Liver (tissue), 9 donors: Measurements from ENCODE around the gene TRIM15. TPM values are rescaled to one million over a fixed set of nuclear protein-coding genes. Genes with fewer than 3 reads are reported as not detected.

Experiments used
- DNase-seq: peaks from one replicate; pipeline ENCODE4 v3.0.0-alpha.2; 2017; ENCODE audit warnings: low spot score
- H3K27ac ChIP-seq, 2 donors: one replicate each; pipeline ENCODE4 v1.7.0; 2013; ENCODE audit warnings: inconsistent platforms in 2 of 2, low read length in 2 of 2, control low read depth in 1 of 2, low read depth in 1 of 2, mild to moderate bottlenecking in 1 of 2
- H3K27me3 ChIP-seq, 4 donors: one replicate each; pipeline versions ENCODE4 v1.6.1 to v1.7.0; 2013; ENCODE audit warnings: low read length in 3 of 4, inconsistent platforms in 1 of 4, mild to moderate bottlenecking in 1 of 4, moderate library complexity in 1 of 4; ENCODE audit not compliant: control insufficient read depth in 4 of 4, insufficient read depth in 4 of 4
- H3K36me3 ChIP-seq, 4 donors: one replicate each; pipeline versions ENCODE4 v1.6.1 to v1.7.0; 2013; ENCODE audit warnings: low read length in 3 of 4, mild to moderate bottlenecking in 3 of 4, low read depth in 1 of 4, moderate library complexity in 1 of 4; ENCODE audit not compliant: control insufficient read depth in 4 of 4, insufficient read depth in 3 of 4
- H3K4me1 ChIP-seq, 4 donors: one replicate each; pipeline versions ENCODE4 v1.6.1 to v1.7.0; 2013; ENCODE audit warnings: low read length in 3 of 4, mild to moderate bottlenecking in 3 of 4, moderate library complexity in 1 of 4; ENCODE audit not compliant: control insufficient read depth in 4 of 4, insufficient read depth in 4 of 4
- H3K4me3 ChIP-seq, 3 donors: one replicate each; pipeline versions ENCODE4 v1.6.1 to v1.7.0; 2013; ENCODE audit warnings: low read length in 3 of 3, control low read depth in 1 of 3, low read depth in 1 of 3, mild to moderate bottlenecking in 1 of 3
- H3K9ac ChIP-seq, 2 donors: one replicate each; pipeline ENCODE4 v1.7.0; 2013; ENCODE audit warnings: low read length in 2 of 2, mild to moderate bottlenecking in 2 of 2, moderate library complexity in 2 of 2, control low read depth in 1 of 2, low read depth in 1 of 2
- H3K9me3 ChIP-seq, 4 donors: one replicate each; pipeline versions ENCODE4 v1.6.1 to v1.7.0; 2013; ENCODE audit warnings: low read length in 3 of 4; ENCODE audit not compliant: control insufficient read depth in 4 of 4
- EGR1 ChIP-seq, 2 donors: IDR thresholded peaks; 2 replicates each; pipeline ENCODE4 v1.6.1; 2016 to 2018; ENCODE audit warnings: antibody characterized with exemption in 2 of 2, low read depth in 2 of 2
- FOXA1 ChIP-seq: IDR thresholded peaks from 2 replicates; pipeline ENCODE4 v1.6.1; 2016; ENCODE audit warnings: antibody characterized with exemption
- FOXA2 ChIP-seq: IDR thresholded peaks from 2 replicates; pipeline ENCODE4 v1.6.1; 2016; ENCODE audit warnings: antibody characterized with exemption
- GABPA ChIP-seq, 2 donors: IDR thresholded peaks in 1 of 2; conservative IDR thresholded peaks in 1 of 2; 2 replicates each; pipeline ENCODE4 v1.6.1; 2016; ENCODE audit warnings: antibody characterized with exemption in 2 of 2, mild to moderate bottlenecking in 1 of 2, moderate library complexity in 1 of 2
- HNF4A ChIP-seq, 2 donors: conservative IDR thresholded peaks; 2 replicates each; pipeline ENCODE4 v1.6.1; 2016; ENCODE audit warnings: antibody characterized with exemption in 2 of 2, mild to moderate bottlenecking in 2 of 2
- HNF4G ChIP-seq: IDR thresholded peaks from 2 replicates; pipeline ENCODE4 v1.6.1; 2016; ENCODE audit warnings: antibody characterized with exemption
- JUND ChIP-seq, 2 donors: IDR thresholded peaks; 2 replicates each; pipeline ENCODE4 v1.6.1; 2016; ENCODE audit warnings: antibody characterized with exemption in 2 of 2
- MAX ChIP-seq: IDR thresholded peaks from 2 replicates; pipeline ENCODE4 v1.6.1; 2016; ENCODE audit warnings: antibody characterized with exemption
- NR2F2 ChIP-seq: IDR thresholded peaks from 2 replicates; pipeline ENCODE4 v1.6.1; 2016; ENCODE audit warnings: antibody characterized with exemption
- RAD21 ChIP-seq, 2 donors: IDR thresholded peaks; 2 replicates each; pipeline ENCODE4 v1.6.1; 2016; ENCODE audit warnings: antibody characterized with exemption in 2 of 2, mild to moderate bottlenecking in 2 of 2
- RXRA ChIP-seq, 2 donors: IDR thresholded peaks; 2 replicates each; pipeline ENCODE4 v1.6.1; 2017 to 2018; ENCODE audit warnings: antibody characterized with exemption in 2 of 2, mild to moderate bottlenecking in 1 of 2
- SP1 ChIP-seq: IDR thresholded peaks from 2 replicates; pipeline ENCODE4 v1.6.1; 2018; ENCODE audit warnings: antibody characterized with exemption, mild to moderate bottlenecking
- TAF1 ChIP-seq: conservative IDR thresholded peaks from 2 replicates; pipeline ENCODE4 v1.6.1; 2016; ENCODE audit warnings: antibody characterized with exemption, mild to moderate bottlenecking
- YY1 ChIP-seq: IDR thresholded peaks from 2 replicates; pipeline ENCODE4 v1.6.1; 2016; ENCODE audit warnings: antibody characterized with exemption, mild to moderate bottlenecking
- WGBS: extraction: QIAGEN DNeasy Blood & Tissue Kit; methylation state at CpG from one replicate; pipeline ENCODE4 v1.1.7; 2013; 5-methylcytosine and 5-hydroxymethylcytosine counted together
- polyA plus RNA-seq, 2 donors: library from polyadenylated mRNA; stranded (reverse) in 1 of 2; unstranded in 1 of 2; fragments of 200-250 nt in 1 of 2; fragments of >200 nt in 1 of 2; fragmentation: Nextera tagmentation in 1 of 2; extraction: Ambion mirVana in 1 of 2; gene quantifications; one replicate each; pipeline versions ENCODE4 v1.2.1 to v1.2.3, GENCODE V29; 2013 to 2015
- total RNA-seq, 2 donors: library from RNA; depleted of rRNA; stranded (reverse); fragments of >200 nt; gene quantifications; one replicate each; pipeline ENCODE4 v1.2.3, GENCODE V29; 2014
- TF ChIP-seq, protein P1 (sequence below): fragments of 150-350 bp; IDR thresholded peaks from 2 replicates; pipeline ENCODE4 v1.5.1; 2017; ENCODE audit warnings: improper control_type of control experiment, low read depth, low read length; ENCODE audit not compliant: missing input control
- TF ChIP-seq, protein P2 (sequence below): IDR thresholded peaks from 2 replicates; pipeline ENCODE4 v1.6.1; 2016; ENCODE audit warnings: antibody characterized with exemption
- TF ChIP-seq, protein P3 (sequence below): IDR thresholded peaks from 2 replicates; pipeline ENCODE4 v1.6.1; 2016; ENCODE audit warnings: antibody characterized with exemption, mild to moderate bottlenecking
- TF ChIP-seq, protein P4 (sequence below): IDR thresholded peaks from 2 replicates; pipeline ENCODE4 v1.6.1; 2016; ENCODE audit warnings: antibody characterized with exemption
- donor health status: healthy.
- donor health status: healthy.
- donor health status: healthy.
- donor health status: healthy.
- donor health status: healthy.

TRIM15 gene
- total and polyA plus RNA-seq, 4 donors: 1.6 to 2.8 (median 1.9) TPM

- H3K9me3 ChIP-seq: no peaks in the 10 kb centered on the region
- H3K27ac ChIP-seq: no peak overlapping the region
- TF ChIP-seq RXRA (IDR thresholded peaks at IDR 0.05) (no peak), HNF4A (conservative IDR thresholded peaks at IDR 0.05) (no peak), RAD21 (IDR thresholded peaks at IDR 0.05) (no peak), MAX (no peak), YY1 (no peak), GABPA (IDR thresholded peaks at IDR 0.05 in 1 of 2, conservative IDR thresholded peaks at IDR 0.05 in 1 of 2) (no peak), FOXA2 (no peak)
- TF ChIP-seq, protein P1, sequence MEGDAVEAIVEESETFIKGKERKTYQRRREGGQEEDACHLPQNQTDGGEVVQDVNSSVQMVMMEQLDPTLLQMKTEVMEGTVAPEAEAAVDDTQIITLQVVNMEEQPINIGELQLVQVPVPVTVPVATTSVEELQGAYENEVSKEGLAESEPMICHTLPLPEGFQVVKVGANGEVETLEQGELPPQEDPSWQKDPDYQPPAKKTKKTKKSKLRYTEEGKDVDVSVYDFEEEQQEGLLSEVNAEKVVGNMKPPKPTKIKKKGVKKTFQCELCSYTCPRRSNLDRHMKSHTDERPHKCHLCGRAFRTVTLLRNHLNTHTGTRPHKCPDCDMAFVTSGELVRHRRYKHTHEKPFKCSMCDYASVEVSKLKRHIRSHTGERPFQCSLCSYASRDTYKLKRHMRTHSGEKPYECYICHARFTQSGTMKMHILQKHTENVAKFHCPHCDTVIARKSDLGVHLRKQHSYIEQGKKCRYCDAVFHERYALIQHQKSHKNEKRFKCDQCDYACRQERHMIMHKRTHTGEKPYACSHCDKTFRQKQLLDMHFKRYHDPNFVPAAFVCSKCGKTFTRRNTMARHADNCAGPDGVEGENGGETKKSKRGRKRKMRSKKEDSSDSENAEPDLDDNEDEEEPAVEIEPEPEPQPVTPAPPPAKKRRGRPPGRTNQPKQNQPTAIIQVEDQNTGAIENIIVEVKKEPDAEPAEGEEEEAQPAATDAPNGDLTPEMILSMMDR: no peak
- no peak for DNase-seq
- WGBS: 93% methylated on average over 7 of the region's 7 CpGs
- no peak overlapping the region for H3K9ac ChIP-seq
- peaks cover 17 to 68% (median 53%) of the 10 kb centered on the region in 4 donors for H3K36me3 ChIP-seq
- H3K4me3 ChIP-seq: no peak overlapping the region
- H3K4me1 ChIP-seq: no peaks in the 10 kb centered on the region
- no peaks in the 10 kb centered on the region for H3K27me3 ChIP-seq
Measured at GRCh38 chr6:30192076-30192475, 28.7 kb downstream of the TRIM15 start.

DNA sequence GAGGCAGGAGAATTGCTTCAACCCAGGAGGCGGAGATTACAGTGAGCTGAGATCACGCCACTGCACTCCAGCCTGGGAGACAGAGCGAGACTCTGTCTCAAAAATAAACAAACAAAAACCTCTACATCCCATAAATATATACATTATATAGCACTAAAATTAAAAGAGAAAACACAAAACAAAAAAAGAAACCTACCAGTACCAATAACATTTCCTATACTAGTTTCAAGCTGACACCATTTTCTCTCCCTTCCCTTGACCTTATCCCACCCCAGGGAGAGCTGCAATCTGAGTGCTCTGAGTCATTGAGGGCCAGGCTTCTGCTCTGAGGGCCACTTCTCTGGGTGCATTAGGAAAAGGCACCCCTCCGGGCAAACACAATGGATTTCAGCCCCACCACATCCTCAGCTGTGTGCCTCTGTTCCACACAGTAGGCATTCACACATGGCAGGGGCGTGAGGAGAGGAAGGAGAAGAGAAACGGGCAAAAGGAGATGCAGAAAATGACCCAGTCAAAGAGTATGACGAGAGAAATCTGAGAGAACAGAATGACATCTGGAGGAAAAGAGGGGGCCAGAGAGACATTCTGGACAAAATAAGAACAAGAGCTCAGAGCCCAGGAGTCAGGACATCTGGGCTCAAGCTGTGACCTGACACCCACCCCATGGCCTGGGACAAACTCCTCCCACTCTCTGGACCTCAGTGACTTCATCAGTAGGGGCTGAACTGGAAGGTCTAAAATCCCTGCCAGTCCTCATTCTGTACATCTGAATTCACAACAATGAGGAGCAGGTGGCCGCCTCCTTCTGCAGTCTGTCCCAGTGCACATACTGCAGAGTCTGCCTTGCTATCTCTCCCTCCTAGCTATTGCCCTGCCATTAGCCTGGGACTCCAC is 31.7 kb downstream of the TRIM15 start:
- 94% methylated on average over 8 of the region's 8 CpGs for WGBS
- Histone ChIP-seq H3K27me3 (no peaks in the 10 kb centered on the region), H3K9ac (no peak overlapping the region), H3K27ac (no peak overlapping the region), H3K4me3 (no peak overlapping the region), H3K4me1 (peaks cover 0 to 8% (median 2%) of the 10 kb centered on the region in 4 donors), H3K36me3 (peaks cover 20 to 67% (median 46%) of the 10 kb centered on the region in 4 donors), H3K9me3 (no peaks in the 10 kb centered on the region)
- TF ChIP-seq, protein P2, sequence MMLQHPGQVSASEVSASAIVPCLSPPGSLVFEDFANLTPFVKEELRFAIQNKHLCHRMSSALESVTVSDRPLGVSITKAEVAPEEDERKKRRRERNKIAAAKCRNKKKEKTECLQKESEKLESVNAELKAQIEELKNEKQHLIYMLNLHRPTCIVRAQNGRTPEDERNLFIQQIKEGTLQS: no peak
- TF ChIP-seq FOXA1 (no peak), MAX (no peak), JUND (IDR thresholded peaks at IDR 0.05) (no peak), GABPA (IDR thresholded peaks at IDR 0.05 in 1 of 2, conservative IDR thresholded peaks at IDR 0.05 in 1 of 2) (no peak), RXRA (IDR thresholded peaks at IDR 0.05) (no peak), HNF4A (conservative IDR thresholded peaks at IDR 0.05) (no peak), NR2F2 (no peak), FOXA2 (no peak), YY1 (no peak), RAD21 (IDR thresholded peaks at IDR 0.05) (no peak), TAF1 (no peak), EGR1 (IDR thresholded peaks at IDR 0.05; ENCODE audit: low read depth in 2 of 2) (no peak), HNF4G (no peak), SP1 (no peak)
- TF ChIP-seq, protein P3, sequence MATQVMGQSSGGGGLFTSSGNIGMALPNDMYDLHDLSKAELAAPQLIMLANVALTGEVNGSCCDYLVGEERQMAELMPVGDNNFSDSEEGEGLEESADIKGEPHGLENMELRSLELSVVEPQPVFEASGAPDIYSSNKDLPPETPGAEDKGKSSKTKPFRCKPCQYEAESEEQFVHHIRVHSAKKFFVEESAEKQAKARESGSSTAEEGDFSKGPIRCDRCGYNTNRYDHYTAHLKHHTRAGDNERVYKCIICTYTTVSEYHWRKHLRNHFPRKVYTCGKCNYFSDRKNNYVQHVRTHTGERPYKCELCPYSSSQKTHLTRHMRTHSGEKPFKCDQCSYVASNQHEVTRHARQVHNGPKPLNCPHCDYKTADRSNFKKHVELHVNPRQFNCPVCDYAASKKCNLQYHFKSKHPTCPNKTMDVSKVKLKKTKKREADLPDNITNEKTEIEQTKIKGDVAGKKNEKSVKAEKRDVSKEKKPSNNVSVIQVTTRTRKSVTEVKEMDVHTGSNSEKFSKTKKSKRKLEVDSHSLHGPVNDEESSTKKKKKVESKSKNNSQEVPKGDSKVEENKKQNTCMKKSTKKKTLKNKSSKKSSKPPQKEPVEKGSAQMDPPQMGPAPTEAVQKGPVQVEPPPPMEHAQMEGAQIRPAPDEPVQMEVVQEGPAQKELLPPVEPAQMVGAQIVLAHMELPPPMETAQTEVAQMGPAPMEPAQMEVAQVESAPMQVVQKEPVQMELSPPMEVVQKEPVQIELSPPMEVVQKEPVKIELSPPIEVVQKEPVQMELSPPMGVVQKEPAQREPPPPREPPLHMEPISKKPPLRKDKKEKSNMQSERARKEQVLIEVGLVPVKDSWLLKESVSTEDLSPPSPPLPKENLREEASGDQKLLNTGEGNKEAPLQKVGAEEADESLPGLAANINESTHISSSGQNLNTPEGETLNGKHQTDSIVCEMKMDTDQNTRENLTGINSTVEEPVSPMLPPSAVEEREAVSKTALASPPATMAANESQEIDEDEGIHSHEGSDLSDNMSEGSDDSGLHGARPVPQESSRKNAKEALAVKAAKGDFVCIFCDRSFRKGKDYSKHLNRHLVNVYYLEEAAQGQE: no peak
- TF ChIP-seq, protein P4, sequence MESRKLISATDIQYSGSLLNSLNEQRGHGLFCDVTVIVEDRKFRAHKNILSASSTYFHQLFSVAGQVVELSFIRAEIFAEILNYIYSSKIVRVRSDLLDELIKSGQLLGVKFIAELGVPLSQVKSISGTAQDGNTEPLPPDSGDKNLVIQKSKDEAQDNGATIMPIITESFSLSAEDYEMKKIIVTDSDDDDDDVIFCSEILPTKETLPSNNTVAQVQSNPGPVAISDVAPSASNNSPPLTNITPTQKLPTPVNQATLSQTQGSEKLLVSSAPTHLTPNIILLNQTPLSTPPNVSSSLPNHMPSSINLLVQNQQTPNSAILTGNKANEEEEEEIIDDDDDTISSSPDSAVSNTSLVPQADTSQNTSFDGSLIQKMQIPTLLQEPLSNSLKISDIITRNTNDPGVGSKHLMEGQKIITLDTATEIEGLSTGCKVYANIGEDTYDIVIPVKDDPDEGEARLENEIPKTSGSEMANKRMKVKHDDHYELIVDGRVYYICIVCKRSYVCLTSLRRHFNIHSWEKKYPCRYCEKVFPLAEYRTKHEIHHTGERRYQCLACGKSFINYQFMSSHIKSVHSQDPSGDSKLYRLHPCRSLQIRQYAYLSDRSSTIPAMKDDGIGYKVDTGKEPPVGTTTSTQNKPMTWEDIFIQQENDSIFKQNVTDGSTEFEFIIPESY: no peak
- TF ChIP-seq, protein P1: no peak
- no peak for DNase-seq
